A549 (cell line): ENCODE data around the gene CAVIN3. TPM values are rescaled to one million over a fixed set of nuclear protein-coding genes. Genes with fewer than 3 reads are reported as not detected.

Source experiments
- ATAC-seq, 2 experiments: fragments of 200-7000 bp in 1 of 2; fragments of >200 bp in 1 of 2; cut with Nextera tagmentation in 1 of 2; cut with Tn5 transposase in 1 of 2; 3 replicates each; pipeline versions ENCODE4 v1.8.0 to v1.9.1; 2018 to 2020; ENCODE audit warnings: mild to moderate bottlenecking in 1 of 2, moderate library complexity in 1 of 2
- CTCF ChIA-PET: fragments of 300-600 bp; sonication (Branson Sonifier 250); formaldehyde crosslinking; extraction: SDS; loops from one replicate; lab custom pipeline; 2021; ENCODE audit warnings: antibody characterized with exemption, inconsistent platforms; lab: Yijun Ruan, JAX
- POLR2A ChIA-PET: fragments of 350-600 bp; formaldehyde crosslinking; extraction: SDS; loops from one replicate; lab custom pipeline; 2021; ENCODE audit warnings: antibody characterized with exemption, inconsistent platforms; lab: Yijun Ruan, JAX
- DNase-seq, 2 experiments: peaks; one replicate each; pipeline versions ENCODE4 v3.0.0 to v3.0.0-alpha.2; 2011 to 2016; ENCODE audit warnings: low read depth in 1 of 2, low spot score in 1 of 2
- FAIRE-seq: peaks from 2 replicates; lab custom pipeline; 2011; peaks lifted over from hg19 to GRCh38; lab: Jason Lieb, UNC
- H3K27ac ChIP-seq, 2 experiments: fragments of >200 bp; sonication (Bioruptor Twin); formaldehyde crosslinking; 3 replicates each; pipeline ENCODE4 v1.5.1; 2016 to 2017
- H3K4me1 ChIP-seq: fragments of >200 bp; sonication (Bioruptor Twin); formaldehyde crosslinking; 3 replicates; pipeline ENCODE4 v1.6.1; 2016
- H3K4me2 ChIP-seq: fragments of >200 bp; sonication (Bioruptor Twin); formaldehyde crosslinking; 3 replicates; pipeline ENCODE4 v1.6.1; 2016
- H3K4me3 ChIP-seq: fragments of >200 bp; sonication (Bioruptor Twin); formaldehyde crosslinking; 3 replicates; pipeline ENCODE4 v1.5.1; 2016
- H3K9me3 ChIP-seq: fragments of >200 bp; sonication (Bioruptor Twin); formaldehyde crosslinking; 3 replicates; pipeline ENCODE4 v1.6.1; 2016
- ATOH8 ChIP-seq: fragments of 250-450 bp; sonication (Bioruptor Pico); IDR thresholded peaks from 2 replicates; pipeline ENCODE4 v1.5.0; 2020; ENCODE audit warnings: low read depth, mild to moderate bottlenecking, moderate library complexity
- BHLHE40 ChIP-seq: IDR thresholded peaks from 2 replicates; pipeline ENCODE4 v1.6.1; 2012; ENCODE audit warnings: low read depth, low read length, inconsistent platforms
- CBX8 ChIP-seq: fragments of 200-600 bp; sonication (generic); IDR thresholded peaks from 2 replicates; pipeline ENCODE4 v1.6.1; 2016
- ESRRA ChIP-seq: fragments of 150-350 bp; IDR thresholded peaks from 2 replicates; pipeline ENCODE4 v1.6.1; 2014; ENCODE audit warnings: mild to moderate bottlenecking, low read length, borderline replicate concordance
- FOSB ChIP-seq: fragments of 250-450 bp; sonication (Bioruptor Pico); IDR thresholded peaks from 2 replicates; pipeline ENCODE4 v1.5.0; 2020; ENCODE audit warnings: mild to moderate bottlenecking, moderate library complexity
- FOSL2 ChIP-seq, 2 experiments: fragments of 450-650 bp in 1 of 2; fragments of >200 bp in 1 of 2; sonication (Bioruptor Twin) in 1 of 2; formaldehyde crosslinking; IDR thresholded peaks; 2 replicates each; pipeline versions ENCODE4 v1.5.0 to v1.6.1; 2016 to 2020; ENCODE audit warnings: mild to moderate bottlenecking in 1 of 2, moderate library complexity in 1 of 2
- FOXS1 ChIP-seq: fragments of 250-450 bp; sonication (Bioruptor Pico); IDR thresholded peaks from 2 replicates; pipeline ENCODE4 v1.5.0; 2020; ENCODE audit warnings: mild to moderate bottlenecking, moderate library complexity
- GATA3 ChIP-seq: IDR thresholded peaks from 2 replicates; pipeline ENCODE4 v1.6.1; 2012; ENCODE audit warnings: borderline replicate concordance
- HES2 ChIP-seq: fragments of >200 bp; sonication (Bioruptor Twin); formaldehyde crosslinking; IDR thresholded peaks from 2 replicates; pipeline ENCODE4 v1.6.1; 2016
- JUN ChIP-seq, 2 experiments: fragments of >200 bp; sonication (Bioruptor Twin); formaldehyde crosslinking; IDR thresholded peaks; 2 replicates in 1 of 2; 3 replicates in 1 of 2; pipeline ENCODE4 v1.6.1; 2016 to 2017
- KDM1A ChIP-seq: fragments of 200-600 bp; sonication (generic); IDR thresholded peaks from 2 replicates; pipeline ENCODE4 v1.6.1; 2016; ENCODE audit warnings: low read depth, mild to moderate bottlenecking
- KDM5A ChIP-seq: fragments of 200-600 bp; sonication (generic); IDR thresholded peaks from 2 replicates; pipeline ENCODE4 v1.6.1; 2016; ENCODE audit warnings: antibody characterized with exemption, mild to moderate bottlenecking
- MAX ChIP-seq: IDR thresholded peaks from 2 replicates; pipeline ENCODE4 v1.6.1; 2012
- POLR2AphosphoS2 ChIP-seq: conservative IDR thresholded peaks from 2 replicates; pipeline ENCODE4 v1.6.1; 2012; ENCODE audit warnings: low read length, improper control_type of control experiment, inconsistent platforms
- REST ChIP-seq: fragments of 200-600 bp; sonication (generic); IDR thresholded peaks from 2 replicates; pipeline ENCODE4 v1.6.1; 2016; ENCODE audit warnings: antibody characterized with exemption, mild to moderate bottlenecking, moderate library complexity
- RFX5 ChIP-seq: fragments of 450-650 bp; IDR thresholded peaks from 2 replicates; pipeline ENCODE4 v1.7.1; 2014; ENCODE audit warnings: antibody characterized with exemption, mild to moderate bottlenecking, moderate library complexity
- TFCP2L1 ChIP-seq: fragments of 250-450 bp; sonication (Bioruptor Pico); IDR thresholded peaks from 2 replicates; pipeline ENCODE4 v1.5.0; 2021; ENCODE audit warnings: mild to moderate bottlenecking
- USF2 ChIP-seq: fragments of 450-650 bp; IDR thresholded peaks from 2 replicates; pipeline ENCODE4 v1.6.1; 2014; ENCODE audit warnings: antibody characterized with exemption
- ZC3H11A ChIP-seq: fragments of 450-650 bp; IDR thresholded peaks from 2 replicates; pipeline ENCODE4 v1.6.1; 2014; ENCODE audit warnings: antibody characterized with exemption, mild to moderate bottlenecking
- ZNF302 ChIP-seq: fragments of 250-450 bp; sonication (Bioruptor Pico); IDR thresholded peaks from 2 replicates; pipeline ENCODE4 v1.9.0; 2021; ENCODE audit warnings: inconsistent platforms, mild to moderate bottlenecking, moderate library complexity
- WGBS: methylation state at CpG from one replicate; pipeline ENCODE4 v1.1.6; 2017; ENCODE audit errors: missing lambda C conversion rate; 5-methylcytosine and 5-hydroxymethylcytosine counted together
- polyA plus RNA-seq, 4 experiments: library from polyadenylated mRNA; depleted of rRNA in 3 of 4; stranded (reverse); fragments of >200 nt; fragmentation: RNase III in 1 of 4; extraction: RNeasy Plus Mini Kit Qiagen cat#74134 plus additional on column Dnase treatment in 1 of 4; gene quantifications; 2 replicates in 3 of 4; 3 replicates in 1 of 4; pipeline ENCODE4 v1.2.3, GENCODE V29; 2011 to 2017

Gene CAVIN3
- polyA plus RNA-seq, 2 of the 4 experiments (the other 2 are of a cell fraction) = 6.0 to 26.7 TPM

- no peak for ATAC-seq
- no peak overlapping the region for H3K4me2 ChIP-seq
- no peak for TF ChIP-seq FOSB
- no peak for TF ChIP-seq TFCP2L1 (CRISPR knock-in tag)
- TF ChIP-seq ESRRA = no peak
- TF ChIP-seq FOSL2 (IDR thresholded peaks at IDR 0.05) = no peak
- 0 out of 2 replicates have a peak, but pooled peaks have one; percentile 3 for TF ChIP-seq FOSL2 (CRISPR knock-in tag; IDR thresholded peaks at IDR 0.05)
- peaks cover 15% of the 10 kb centered on the region; the same call in 2 of the 3 replicates for H3K4me1 ChIP-seq
- no peak for DNase-seq
- H3K4me3 ChIP-seq = no peak overlapping the region
- no peak overlapping the region for H3K27ac ChIP-seq
- FAIRE-seq = no peak
- WGBS = 66% methylated on average over 2 of the region's 2 CpGs
- H3K9me3 ChIP-seq = no peaks in the 10 kb centered on the region
- ChIA-PET CTCF (interaction anchor here (0.7 to 5.8 kb wide), 8 partner anchors 24 to 722 kb away, joined by 3 to 29 read pairs (median 4); no protein-coding TSS in a partner anchor), POLR2A (no interaction called here)
Observed at GRCh38 chr11:6321961-6322362, 1.7 kb upstream of the CAVIN3 start.

- Histone ChIP-seq H3K4me2 (peak overlapping the region; percentile 91; the same call in 2 of the 3 replicates), H3K27ac (no peak overlapping the region)
Observed at GRCh38 chr11:6321356-6321755, 1.1 kb upstream of the CAVIN3 start.

More at GRCh38 chr11:6321356-6321755, 1.1 kb upstream of the CAVIN3 start:
- 92% methylated on average over 12 of the region's 12 CpGs for WGBS
- no peak overlapping the region for H3K4me3 ChIP-seq
- peaks cover 15% of the 10 kb centered on the region; the same call in 2 of the 3 replicates for H3K4me1 ChIP-seq
- FAIRE-seq (no peak), DNase-seq (no peak), ATAC-seq (no peak)
- ChIA-PET CTCF (interaction anchor here (0.9 to 1.3 kb wide), 3 partner anchors 23 to 298 kb away, joined by 3 to 5 read pairs (median 5); no protein-coding TSS in a partner anchor), POLR2A (no interaction called here)
- no peak for TF ChIP-seq CBX8
- TF ChIP-seq HES2 = no peak
- no peak for TF ChIP-seq POLR2AphosphoS2
- TF ChIP-seq ZNF302 = no peak
- TF ChIP-seq FOSB = no peak
- TF ChIP-seq KDM5A = no peak
- TF ChIP-seq FOXS1 = no peak
- no peak for TF ChIP-seq ATOH8
- no peak for TF ChIP-seq ESRRA
- TF ChIP-seq BHLHE40 = no peak
- no peak for TF ChIP-seq RFX5
- TF ChIP-seq ZC3H11A = no peak
- no peak for TF ChIP-seq FOSL2 (IDR thresholded peaks at IDR 0.05)
- TF ChIP-seq FOSL2 (CRISPR knock-in tag; IDR thresholded peaks at IDR 0.05) = no peak
- no peak for TF ChIP-seq JUN (IDR thresholded peaks at IDR 0.05)
- TF ChIP-seq USF2 = no peak
- TF ChIP-seq KDM1A = no peak
- TF ChIP-seq REST = no peak
- TF ChIP-seq MAX = no peak
- TF ChIP-seq GATA3 = no peak
- no peaks in the 10 kb centered on the region for H3K9me3 ChIP-seq
